Lower lobe of right lung (tissue), 2 donors: ENCODE data around the gene NLRP6. TPM values are rescaled to one million over a fixed set of nuclear protein-coding genes. Genes with fewer than 3 reads are reported as not detected.

ENCODE experiments used
- ATAC-seq, 2 donors: fragments of 200-7000 bp; cut with Tn5 transposase; one replicate each; pipeline ENCODE4 v1.9.1; 2020 to 2022; ENCODE audit warnings: mild to moderate bottlenecking in 2 of 2, moderate library complexity in 2 of 2
- DNase-seq: peaks from one replicate; pipeline ENCODE4 v3.0.0-alpha.2; 2020
- H3K27ac ChIP-seq: fragments of 200-600 bp; one replicate; pipeline ENCODE4 v1.8.0; 2022
- H3K27me3 ChIP-seq: fragments of 200-600 bp; one replicate; pipeline ENCODE4 v1.8.0; 2022; ENCODE audit warnings: low read depth
- H3K36me3 ChIP-seq: fragments of 200-600 bp; one replicate; pipeline ENCODE4 v1.8.0; 2022; ENCODE audit warnings: mild to moderate bottlenecking
- H3K4me1 ChIP-seq: fragments of 200-600 bp; one replicate; pipeline ENCODE4 v1.8.0; 2022
- H3K4me3 ChIP-seq: fragments of 200-600 bp; one replicate; pipeline ENCODE4 v1.8.0; 2022; ENCODE audit warnings: mild to moderate bottlenecking
- H3K9me3 ChIP-seq: fragments of 200-600 bp; one replicate; pipeline ENCODE4 v1.8.0; 2022
- CTCF ChIP-seq: fragments of 200-600 bp; IDR thresholded peaks from one replicate; pipeline ENCODE4 v1.8.0; 2022; ENCODE audit warnings: antibody characterized with exemption, mild to moderate bottlenecking
- intact Hi-C: fragments of 100-400 bp; cut with DNase I; formaldehyde crosslinking; loops from one replicate; pipeline ENCODE4 v1.11.0; 2022
- total RNA-seq: library from RNA; stranded (reverse); fragmentation: NEBNext Ultra II Directional; extraction: Animal tissue kit (Norgen Biotek cat#: 25700); gene quantifications from one replicate; pipeline ENCODE4 v1.2.1, GENCODE V29; 2021
- donor health status: DM: no; HTN: yes; CAD: no; lungs with severe emphysema.

The NLRP6 gene
- total RNA-seq, 1 donor from 2014 or later = 1.3 TPM

GRCh38 chr11:291281-292210 lies 13.3 kb downstream of the NLRP6 start:
- intact Hi-C loops = no loop called here
- H3K9me3 ChIP-seq = no peaks in the 10 kb centered on the region
- no peak for TF ChIP-seq CTCF

GRCh38 chr11:292211-293121 lies 14.3 kb downstream of the NLRP6 start:
- Histone ChIP-seq H3K9me3 (no peaks in the 10 kb centered on the region), H3K36me3 (peaks cover 22% of the 10 kb centered on the region), H3K27me3 (no peaks in the 10 kb centered on the region), H3K4me1 (peaks cover 26% of the 10 kb centered on the region), H3K27ac (no peak overlapping the region), H3K4me3 (no peak overlapping the region)
- ATAC-seq (no peak), DNase-seq (peak; percentile 44)
- no peak for TF ChIP-seq CTCF
- intact Hi-C loops = no loop called here

More at GRCh38 chr11:291281-292210, 13.3 kb downstream of the NLRP6 start:
- Histone ChIP-seq H3K36me3 (peaks cover 22% of the 10 kb centered on the region), H3K27ac (no peak overlapping the region), H3K27me3 (no peaks in the 10 kb centered on the region), H3K4me3 (no peak overlapping the region), H3K4me1 (peaks cover 21% of the 10 kb centered on the region)
- ATAC-seq (no peak), DNase-seq (peak; percentile 41)

- no peak overlapping the region for H3K4me3 ChIP-seq
- peaks cover 2% of the 10 kb centered on the region for H3K27me3 ChIP-seq
- H3K9me3 ChIP-seq = no peaks in the 10 kb centered on the region
- TF ChIP-seq CTCF = no peak
- peaks cover 22% of the 10 kb centered on the region for H3K36me3 ChIP-seq
- no peak overlapping the region for H3K27ac ChIP-seq
- intact Hi-C loops = no loop called here
- no peak for ATAC-seq
- DNase-seq = no peak
- H3K4me1 ChIP-seq = peaks cover 19% of the 10 kb centered on the region
Observed at GRCh38 chr11:293271-293851, 15.2 kb downstream of the NLRP6 start.

GRCh38 chr11:293852-294661 lies 15.8 kb downstream of the NLRP6 start:
- DNase-seq = no peak
- H3K27ac ChIP-seq = no peak overlapping the region
- H3K9me3 ChIP-seq = no peaks in the 10 kb centered on the region
- no peak for TF ChIP-seq CTCF
- ATAC-seq = no peak
- H3K27me3 ChIP-seq = peaks cover 4% of the 10 kb centered on the region
- H3K36me3 ChIP-seq = peaks cover 22% of the 10 kb centered on the region
- peaks cover 19% of the 10 kb centered on the region for H3K4me1 ChIP-seq
- no peak overlapping the region for H3K4me3 ChIP-seq
- intact Hi-C loops = no loop called here
